ENCODE results near the gene SDF4.

DNA sequence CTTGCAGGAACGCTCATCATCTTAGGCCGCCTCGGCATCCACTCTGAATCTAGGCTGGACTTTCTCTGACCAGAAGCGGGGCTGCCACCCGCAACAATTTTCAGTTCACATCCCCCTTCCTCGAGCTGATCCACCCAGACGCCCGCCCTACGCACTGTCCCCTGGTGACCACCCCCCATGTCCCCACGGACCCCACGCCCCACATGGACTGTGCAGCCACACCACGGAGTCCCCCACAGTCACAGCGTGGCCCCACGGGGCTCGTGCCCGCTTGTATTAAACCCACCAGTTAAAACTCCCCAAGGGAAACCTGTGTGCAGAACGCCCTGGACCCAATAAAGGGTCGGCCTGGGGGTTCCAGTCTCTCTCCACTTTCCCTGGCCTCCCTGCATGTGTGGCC is 27.7 kb upstream of the SDF4 start:
- TF ChIP-seq, protein P1, sequence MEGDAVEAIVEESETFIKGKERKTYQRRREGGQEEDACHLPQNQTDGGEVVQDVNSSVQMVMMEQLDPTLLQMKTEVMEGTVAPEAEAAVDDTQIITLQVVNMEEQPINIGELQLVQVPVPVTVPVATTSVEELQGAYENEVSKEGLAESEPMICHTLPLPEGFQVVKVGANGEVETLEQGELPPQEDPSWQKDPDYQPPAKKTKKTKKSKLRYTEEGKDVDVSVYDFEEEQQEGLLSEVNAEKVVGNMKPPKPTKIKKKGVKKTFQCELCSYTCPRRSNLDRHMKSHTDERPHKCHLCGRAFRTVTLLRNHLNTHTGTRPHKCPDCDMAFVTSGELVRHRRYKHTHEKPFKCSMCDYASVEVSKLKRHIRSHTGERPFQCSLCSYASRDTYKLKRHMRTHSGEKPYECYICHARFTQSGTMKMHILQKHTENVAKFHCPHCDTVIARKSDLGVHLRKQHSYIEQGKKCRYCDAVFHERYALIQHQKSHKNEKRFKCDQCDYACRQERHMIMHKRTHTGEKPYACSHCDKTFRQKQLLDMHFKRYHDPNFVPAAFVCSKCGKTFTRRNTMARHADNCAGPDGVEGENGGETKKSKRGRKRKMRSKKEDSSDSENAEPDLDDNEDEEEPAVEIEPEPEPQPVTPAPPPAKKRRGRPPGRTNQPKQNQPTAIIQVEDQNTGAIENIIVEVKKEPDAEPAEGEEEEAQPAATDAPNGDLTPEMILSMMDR (IDR thresholded peaks at IDR 0.05; ENCODE audit: borderline replicate concordance, extremely low read depth, low read length, poor library complexity, severe bottlenecking): no peak
- no peak for TF ChIP-seq EZH2 (IDR thresholded peaks at IDR 0.05; ENCODE audit: borderline replicate concordance, low read depth, low read length, severe bottlenecking)

Measured in DND-41 (cell line).